GM20000 (cell line): ENCODE data around the gene SLC18A2.
"Not testable (repeated sequence)": the region's sequence is repeated elsewhere in the genome, so short reads cannot be mapped to it uniquely, and the experiment has no call there.

Source experiments
- DNase-seq: peaks from one replicate; pipeline ENCODE4 v3.0.0; 2012; ENCODE audit warnings: low spot score
- CTCF ChIP-seq: IDR thresholded peaks from 2 replicates; pipeline ENCODE4 v1.5.1; 2012; ENCODE audit warnings: mild to moderate bottlenecking, control low read depth; ENCODE audit errors: extremely low read depth, missing control alignments

Gene SLC18A2

DNA sequence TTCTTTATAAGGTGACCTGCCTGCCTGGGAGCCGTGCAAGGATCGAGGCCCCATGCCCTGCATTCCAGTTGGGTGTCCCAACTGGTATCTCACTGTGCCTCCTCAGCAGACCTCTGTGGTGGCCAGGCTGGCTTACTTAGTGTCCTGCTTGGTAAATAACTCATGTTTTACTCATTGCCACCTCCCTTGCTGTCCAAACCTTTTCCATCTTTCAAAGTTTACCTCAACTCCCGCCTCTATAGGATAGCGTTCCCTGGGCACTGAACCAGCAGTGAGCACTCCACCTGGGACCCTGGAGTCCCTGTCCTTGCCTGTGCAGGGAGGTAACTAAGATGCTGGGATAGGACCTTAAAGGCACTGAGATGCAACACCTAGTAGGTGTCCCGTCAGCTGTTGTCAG, 33.6 kb downstream of the SLC18A2 start:
- no peak for TF ChIP-seq CTCF

GRCh38 chr10:117275121-117275520, 34.2 kb downstream of the SLC18A2 start:
- DNase-seq = no peak
- no peak for TF ChIP-seq CTCF

More for the DNA sequence above, 33.6 kb downstream of the SLC18A2 start:
- no peak for DNase-seq

GRCh38 chr10:117277675-117278074, 36.8 kb downstream of the SLC18A2 start:
- DNase-seq = no peak
- TF ChIP-seq CTCF = no peak

GRCh38 chr10:117284716-117285494, 44.0 kb downstream of the SLC18A2 start:
- no peak for TF ChIP-seq CTCF
- DNase-seq = no peak

DNA sequence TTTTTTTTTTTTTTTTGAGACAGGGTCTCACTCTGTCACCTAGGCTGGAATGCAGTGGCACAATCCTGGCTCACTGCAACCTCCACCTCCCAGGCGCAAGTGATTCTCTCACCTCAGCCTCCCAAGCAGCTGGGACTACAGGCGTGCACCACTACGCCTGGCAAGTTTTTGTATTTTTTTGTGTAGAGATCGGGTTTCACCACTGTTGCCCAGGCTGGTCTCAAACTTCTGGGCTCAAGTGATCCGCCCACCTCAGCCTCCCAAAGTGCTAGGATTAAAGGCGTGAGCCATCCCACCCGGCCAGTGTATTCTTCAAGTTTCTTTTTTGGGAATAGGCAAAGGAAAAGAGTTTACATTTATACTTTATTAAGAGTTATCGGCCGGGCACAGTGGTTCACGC, 50.0 kb downstream of the SLC18A2 start:
- DNase-seq = not testable (repeated sequence)

- no peak for TF ChIP-seq CTCF
- no peak for DNase-seq
These were observed 53.2 kb downstream of the SLC18A2 start for GRCh38 chr10:117294039-117294645.

DNA sequence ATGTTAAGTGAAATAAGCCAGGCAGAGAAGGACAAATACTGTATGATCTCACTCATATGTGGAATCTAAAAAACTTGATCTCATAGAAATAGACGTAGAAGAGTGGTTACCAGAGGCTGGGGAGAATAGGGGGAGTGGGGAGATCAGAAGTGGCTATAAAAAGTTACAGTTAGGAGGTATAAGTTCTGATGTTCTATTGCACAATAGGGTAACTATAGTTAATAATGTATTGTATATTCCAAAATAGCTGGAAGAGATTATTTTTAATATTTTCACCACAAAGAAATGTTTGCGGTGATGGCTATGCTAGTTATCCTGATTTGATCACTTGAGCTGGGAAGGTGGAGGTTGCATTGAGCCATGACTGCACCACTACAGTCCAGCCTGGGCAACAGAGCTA, 53.8 kb downstream of the SLC18A2 start:
- no peak for TF ChIP-seq CTCF
- no peak for DNase-seq

GRCh38 chr10:117298219-117298618, 57.3 kb downstream of the SLC18A2 start:
- DNase-seq = no peak
- no peak for TF ChIP-seq CTCF
